Measurements from ENCODE around the gene SRRD.

DNA sequence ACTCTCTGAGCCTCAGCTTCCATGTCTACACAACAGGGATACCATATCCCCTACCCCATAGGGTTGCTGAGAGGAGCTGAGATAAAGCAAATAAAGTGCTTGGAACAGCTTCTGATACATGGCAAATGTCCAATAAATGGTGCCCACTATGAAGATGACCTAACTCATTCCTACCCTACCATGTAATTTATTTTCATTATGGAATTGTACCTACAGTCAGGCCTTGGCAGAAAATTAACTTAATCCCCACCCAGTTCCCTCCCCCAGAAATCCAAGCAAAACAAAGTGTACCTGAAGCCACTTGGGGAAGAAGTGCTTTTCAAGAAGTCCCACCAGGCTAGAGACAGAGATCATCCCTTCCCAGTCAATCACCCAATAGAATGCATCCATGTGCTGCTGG is 10.8 kb downstream of the SRRD start:
- TF ChIP-seq ZNF230 (CRISPR knock-in tag; IDR thresholded peaks at IDR 0.05) (no peak), MYC (CRISPR knock-in tag; IDR thresholded peaks at IDR 0.05; ENCODE audit: borderline replicate concordance) (no peak), ZNF282 (IDR thresholded peaks at IDR 0.05; ENCODE audit: partially characterized antibody) (no peak), KDM5B (CRISPR knock-in tag; IDR thresholded peaks at IDR 0.05; ENCODE audit: borderline replicate concordance) (no peak), FOXP1 (IDR thresholded peaks at IDR 0.05) (no peak), FOXP1 (CRISPR knock-in tag; IDR thresholded peaks at IDR 0.05) (no peak), SUZ12 (IDR thresholded peaks at IDR 0.05; ENCODE audit: low read depth, low read length) (no peak), RAD21 (CRISPR knock-in tag; IDR thresholded peaks at IDR 0.05) (no peak), ZNF24 (IDR thresholded peaks at IDR 0.05) (no peak), MAZ (IDR thresholded peaks at IDR 0.05; ENCODE audit: borderline replicate concordance, low read depth, low read length) (no peak), MAZ (CRISPR knock-in tag; IDR thresholded peaks at IDR 0.05; ENCODE audit: low read depth) (no peak), POLR2AphosphoS2 (IDR thresholded peaks at IDR 0.05; ENCODE audit: low read depth, low read length) (no peak)
- TF ChIP-seq, protein P1, sequence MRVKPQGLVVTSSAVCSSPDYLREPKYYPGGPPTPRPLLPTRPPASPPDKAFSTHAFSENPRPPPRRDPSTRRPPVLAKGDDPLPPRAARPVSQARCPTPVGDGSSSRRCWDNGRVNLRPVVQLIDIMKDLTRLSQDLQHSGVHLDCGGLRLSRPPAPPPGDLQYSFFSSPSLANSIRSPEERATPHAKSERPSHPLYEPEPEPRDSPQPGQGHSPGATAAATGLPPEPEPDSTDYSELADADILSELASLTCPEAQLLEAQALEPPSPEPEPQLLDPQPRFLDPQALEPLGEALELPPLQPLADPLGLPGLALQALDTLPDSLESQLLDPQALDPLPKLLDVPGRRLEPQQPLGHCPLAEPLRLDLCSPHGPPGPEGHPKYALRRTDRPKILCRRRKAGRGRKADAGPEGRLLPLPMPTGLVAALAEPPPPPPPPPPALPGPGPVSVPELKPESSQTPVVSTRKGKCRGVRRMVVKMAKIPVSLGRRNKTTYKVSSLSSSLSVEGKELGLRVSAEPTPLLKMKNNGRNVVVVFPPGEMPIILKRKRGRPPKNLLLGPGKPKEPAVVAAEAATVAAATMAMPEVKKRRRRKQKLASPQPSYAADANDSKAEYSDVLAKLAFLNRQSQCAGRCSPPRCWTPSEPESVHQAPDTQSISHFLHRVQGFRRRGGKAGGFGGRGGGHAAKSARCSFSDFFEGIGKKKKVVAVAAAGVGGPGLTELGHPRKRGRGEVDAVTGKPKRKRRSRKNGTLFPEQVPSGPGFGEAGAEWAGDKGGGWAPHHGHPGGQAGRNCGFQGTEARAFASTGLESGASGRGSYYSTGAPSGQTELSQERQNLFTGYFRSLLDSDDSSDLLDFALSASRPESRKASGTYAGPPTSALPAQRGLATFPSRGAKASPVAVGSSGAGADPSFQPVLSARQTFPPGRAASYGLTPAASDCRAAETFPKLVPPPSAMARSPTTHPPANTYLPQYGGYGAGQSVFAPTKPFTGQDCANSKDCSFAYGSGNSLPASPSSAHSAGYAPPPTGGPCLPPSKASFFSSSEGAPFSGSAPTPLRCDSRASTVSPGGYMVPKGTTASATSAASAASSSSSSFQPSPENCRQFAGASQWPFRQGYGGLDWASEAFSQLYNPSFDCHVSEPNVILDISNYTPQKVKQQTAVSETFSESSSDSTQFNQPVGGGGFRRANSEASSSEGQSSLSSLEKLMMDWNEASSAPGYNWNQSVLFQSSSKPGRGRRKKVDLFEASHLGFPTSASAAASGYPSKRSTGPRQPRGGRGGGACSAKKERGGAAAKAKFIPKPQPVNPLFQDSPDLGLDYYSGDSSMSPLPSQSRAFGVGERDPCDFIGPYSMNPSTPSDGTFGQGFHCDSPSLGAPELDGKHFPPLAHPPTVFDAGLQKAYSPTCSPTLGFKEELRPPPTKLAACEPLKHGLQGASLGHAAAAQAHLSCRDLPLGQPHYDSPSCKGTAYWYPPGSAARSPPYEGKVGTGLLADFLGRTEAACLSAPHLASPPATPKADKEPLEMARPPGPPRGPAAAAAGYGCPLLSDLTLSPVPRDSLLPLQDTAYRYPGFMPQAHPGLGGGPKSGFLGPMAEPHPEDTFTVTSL (CRISPR knock-in tag; IDR thresholded peaks at IDR 0.05; ENCODE audit: borderline replicate concordance) = no peak
- TF ChIP-seq, protein P2, sequence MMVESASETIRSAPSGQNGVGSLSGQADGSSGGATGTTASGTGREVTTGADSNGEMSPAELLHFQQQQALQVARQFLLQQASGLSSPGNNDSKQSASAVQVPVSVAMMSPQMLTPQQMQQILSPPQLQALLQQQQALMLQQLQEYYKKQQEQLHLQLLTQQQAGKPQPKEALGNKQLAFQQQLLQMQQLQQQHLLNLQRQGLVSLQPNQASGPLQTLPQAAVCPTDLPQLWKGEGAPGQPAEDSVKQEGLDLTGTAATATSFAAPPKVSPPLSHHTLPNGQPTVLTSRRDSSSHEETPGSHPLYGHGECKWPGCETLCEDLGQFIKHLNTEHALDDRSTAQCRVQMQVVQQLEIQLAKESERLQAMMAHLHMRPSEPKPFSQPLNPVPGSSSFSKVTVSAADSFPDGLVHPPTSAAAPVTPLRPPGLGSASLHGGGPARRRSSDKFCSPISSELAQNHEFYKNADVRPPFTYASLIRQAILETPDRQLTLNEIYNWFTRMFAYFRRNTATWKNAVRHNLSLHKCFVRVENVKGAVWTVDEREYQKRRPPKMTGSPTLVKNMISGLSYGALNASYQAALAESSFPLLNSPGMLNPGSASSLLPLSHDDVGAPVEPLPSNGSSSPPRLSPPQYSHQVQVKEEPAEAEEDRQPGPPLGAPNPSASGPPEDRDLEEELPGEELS (CRISPR knock-in tag; IDR thresholded peaks at IDR 0.05) = no peak
- TF ChIP-seq, protein P3, sequence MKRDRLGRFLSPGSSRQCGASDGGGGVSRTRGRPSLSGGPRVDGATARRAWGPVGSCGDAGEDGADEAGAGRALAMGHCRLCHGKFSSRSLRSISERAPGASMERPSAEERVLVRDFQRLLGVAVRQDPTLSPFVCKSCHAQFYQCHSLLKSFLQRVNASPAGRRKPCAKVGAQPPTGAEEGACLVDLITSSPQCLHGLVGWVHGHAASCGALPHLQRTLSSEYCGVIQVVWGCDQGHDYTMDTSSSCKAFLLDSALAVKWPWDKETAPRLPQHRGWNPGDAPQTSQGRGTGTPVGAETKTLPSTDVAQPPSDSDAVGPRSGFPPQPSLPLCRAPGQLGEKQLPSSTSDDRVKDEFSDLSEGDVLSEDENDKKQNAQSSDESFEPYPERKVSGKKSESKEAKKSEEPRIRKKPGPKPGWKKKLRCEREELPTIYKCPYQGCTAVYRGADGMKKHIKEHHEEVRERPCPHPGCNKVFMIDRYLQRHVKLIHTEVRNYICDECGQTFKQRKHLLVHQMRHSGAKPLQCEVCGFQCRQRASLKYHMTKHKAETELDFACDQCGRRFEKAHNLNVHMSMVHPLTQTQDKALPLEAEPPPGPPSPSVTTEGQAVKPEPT (CRISPR knock-in tag; IDR thresholded peaks at IDR 0.05; ENCODE audit: low read depth) = no peak
- TF ChIP-seq, protein P4, sequence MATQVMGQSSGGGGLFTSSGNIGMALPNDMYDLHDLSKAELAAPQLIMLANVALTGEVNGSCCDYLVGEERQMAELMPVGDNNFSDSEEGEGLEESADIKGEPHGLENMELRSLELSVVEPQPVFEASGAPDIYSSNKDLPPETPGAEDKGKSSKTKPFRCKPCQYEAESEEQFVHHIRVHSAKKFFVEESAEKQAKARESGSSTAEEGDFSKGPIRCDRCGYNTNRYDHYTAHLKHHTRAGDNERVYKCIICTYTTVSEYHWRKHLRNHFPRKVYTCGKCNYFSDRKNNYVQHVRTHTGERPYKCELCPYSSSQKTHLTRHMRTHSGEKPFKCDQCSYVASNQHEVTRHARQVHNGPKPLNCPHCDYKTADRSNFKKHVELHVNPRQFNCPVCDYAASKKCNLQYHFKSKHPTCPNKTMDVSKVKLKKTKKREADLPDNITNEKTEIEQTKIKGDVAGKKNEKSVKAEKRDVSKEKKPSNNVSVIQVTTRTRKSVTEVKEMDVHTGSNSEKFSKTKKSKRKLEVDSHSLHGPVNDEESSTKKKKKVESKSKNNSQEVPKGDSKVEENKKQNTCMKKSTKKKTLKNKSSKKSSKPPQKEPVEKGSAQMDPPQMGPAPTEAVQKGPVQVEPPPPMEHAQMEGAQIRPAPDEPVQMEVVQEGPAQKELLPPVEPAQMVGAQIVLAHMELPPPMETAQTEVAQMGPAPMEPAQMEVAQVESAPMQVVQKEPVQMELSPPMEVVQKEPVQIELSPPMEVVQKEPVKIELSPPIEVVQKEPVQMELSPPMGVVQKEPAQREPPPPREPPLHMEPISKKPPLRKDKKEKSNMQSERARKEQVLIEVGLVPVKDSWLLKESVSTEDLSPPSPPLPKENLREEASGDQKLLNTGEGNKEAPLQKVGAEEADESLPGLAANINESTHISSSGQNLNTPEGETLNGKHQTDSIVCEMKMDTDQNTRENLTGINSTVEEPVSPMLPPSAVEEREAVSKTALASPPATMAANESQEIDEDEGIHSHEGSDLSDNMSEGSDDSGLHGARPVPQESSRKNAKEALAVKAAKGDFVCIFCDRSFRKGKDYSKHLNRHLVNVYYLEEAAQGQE (IDR thresholded peaks at IDR 0.05; ENCODE audit: borderline replicate concordance in 1 of 2, low read depth in 1 of 2, low read length in 2 of 2) = no peak
